ENCODE data around the gene HOXB5.

The HOXB5 gene

DNA sequence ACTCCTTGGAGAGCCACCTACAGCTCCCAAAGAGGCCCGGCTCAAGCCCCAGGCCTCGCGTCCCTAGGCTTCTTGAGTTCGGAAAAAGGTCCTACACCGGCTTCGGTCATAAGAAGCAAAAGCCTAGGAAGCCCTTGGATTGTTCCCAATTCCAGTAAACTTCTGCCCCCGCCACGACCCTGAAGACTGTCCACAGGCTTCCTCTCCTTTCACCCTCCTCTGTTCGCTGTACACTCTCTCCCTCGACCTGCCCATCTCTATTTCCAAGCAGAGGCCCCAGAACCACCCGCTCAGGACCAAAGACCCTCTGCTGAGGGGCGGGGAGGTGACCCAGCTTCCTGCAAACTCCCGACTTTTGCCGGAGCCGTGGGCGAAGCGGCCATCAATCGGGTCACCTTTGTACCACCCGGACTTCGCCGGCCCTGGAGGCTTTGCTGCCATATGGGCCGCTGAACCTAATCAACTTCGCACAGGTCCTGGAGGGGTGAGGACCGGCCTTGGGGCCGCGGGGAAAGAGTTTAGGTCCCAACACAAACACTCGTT, 51.4 kb downstream of the HOXB5 start:
- no peak overlapping the region for H3K27ac ChIP-seq
- no peak for TF ChIP-seq CTCF (conservative IDR thresholded peaks at IDR 0.05)

DNA sequence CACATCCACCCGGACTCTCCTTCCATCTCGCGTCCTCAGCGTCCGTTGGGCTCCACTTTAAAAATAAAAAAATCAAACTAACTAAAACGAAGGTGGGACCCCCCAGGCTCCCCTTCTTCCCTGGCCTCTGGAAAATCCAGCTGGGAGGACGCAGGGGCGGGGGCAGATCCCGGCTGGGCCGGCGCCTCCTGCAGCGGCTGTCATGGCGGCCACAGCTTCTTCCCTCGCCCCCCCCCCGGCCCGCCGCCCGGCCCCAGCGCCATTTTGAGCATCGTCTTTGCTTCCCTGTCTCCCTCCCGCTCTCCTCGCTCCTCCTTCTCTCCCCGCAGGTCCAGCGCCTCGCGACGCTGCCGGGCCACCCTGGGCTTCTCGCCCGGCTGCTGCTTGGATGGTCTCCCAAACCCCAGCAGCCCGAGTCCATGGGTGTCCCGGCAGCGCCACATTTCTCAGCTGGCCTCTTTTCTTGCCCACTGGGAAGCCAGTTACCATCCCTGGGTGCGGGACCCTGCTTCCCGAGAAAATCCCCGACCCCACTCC, 51.9 kb downstream of the HOXB5 start:
- TF ChIP-seq CTCF (conservative IDR thresholded peaks at IDR 0.05): no peak
- no peak overlapping the region for H3K27ac ChIP-seq

Data from VCaP (cell line).